SH-SY5Y (cell line): ENCODE data around the gene POLD1.

Experiments used
- GATA2 ChIP-seq: IDR thresholded peaks from 2 replicates; pipeline ENCODE4 v1.6.1; 2011; ENCODE audit warnings: mild to moderate bottlenecking, low read depth, low read length
- GATA3 ChIP-seq: IDR thresholded peaks from 2 replicates; pipeline ENCODE4 v1.6.1; 2011; ENCODE audit warnings: low read depth, mild to moderate bottlenecking, low read length, moderate library complexity

DNA sequence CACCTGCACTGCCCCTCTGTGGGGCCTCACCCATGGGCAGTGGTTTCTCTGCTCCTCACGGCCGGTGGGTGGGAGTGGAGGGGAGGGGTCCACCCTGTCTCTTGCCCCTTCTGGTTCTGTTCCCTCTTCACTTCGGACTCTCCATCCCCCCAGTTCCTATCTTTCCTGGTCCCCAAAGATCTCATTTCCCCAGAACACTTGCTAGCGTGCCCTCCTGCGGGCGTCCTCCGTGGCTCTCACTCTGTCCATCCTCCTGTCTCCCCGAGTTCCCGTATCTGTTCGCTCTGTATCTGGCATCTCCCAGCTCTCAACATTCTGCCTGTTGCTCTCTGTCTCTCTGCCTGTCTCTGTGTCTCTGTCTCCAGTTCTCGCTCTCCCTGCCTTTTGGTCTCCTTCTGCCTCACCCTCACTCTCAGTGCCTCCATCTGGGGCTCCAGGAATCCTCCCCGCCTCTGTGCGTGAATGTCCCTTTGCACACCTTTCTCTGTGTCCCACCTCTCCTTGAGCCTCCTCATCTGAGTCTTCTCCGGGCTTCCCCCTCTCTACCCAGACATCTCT lies 35.0 kb downstream of the POLD1 start:
- TF ChIP-seq GATA3: no peak
- TF ChIP-seq GATA2: no peak
